Muscle of arm (tissue), 12 donors: Measurements from ENCODE around the gene TCERG1L. TPM values are rescaled to one million over a fixed set of nuclear protein-coding genes. Genes with fewer than 3 reads are reported as not detected.

Experiments used
- DNase-seq: peaks from one replicate; pipeline ENCODE4 v3.0.0-alpha.2; 2013
- polyA plus RNA-seq, 12 donors: library from polyadenylated mRNA; unstranded; fragments of 120-200 nt; gene quantifications; one replicate each; pipeline ENCODE4 v1.2.1, GENCODE V29; 2013; ENCODE audit not compliant: insufficient read length in 12 of 12

Gene TCERG1L
- polyA plus RNA-seq, 12 donors = 0.07 to 3.0 (median 0.19) TPM; not detected in 2

GRCh38 chr10:131067690-131068089 is 243.8 kb downstream of the TCERG1L start:
- DNase-seq = no peak

- peak; percentile 11 for DNase-seq
Observed at GRCh38 chr10:131065673-131066305, 245.7 kb downstream of the TCERG1L start.

- no peak for DNase-seq
Observed at GRCh38 chr10:131063311-131063710, 248.2 kb downstream of the TCERG1L start.

- no peak for DNase-seq
Observed at GRCh38 chr10:131062621-131063260, 248.8 kb downstream of the TCERG1L start.

GRCh38 chr10:131061216-131061615 is 250.3 kb downstream of the TCERG1L start:
- DNase-seq = no peak

- DNase-seq = no peak
Observed at GRCh38 chr10:131059881-131060280, 251.6 kb downstream of the TCERG1L start.

- DNase-seq = no peak
Observed at GRCh38 chr10:131058799-131059198, 252.7 kb downstream of the TCERG1L start.

GRCh38 chr10:131056781-131057180 is 254.7 kb downstream of the TCERG1L start:
- DNase-seq = no peak

- DNase-seq = no peak
Observed at GRCh38 chr10:131056091-131056579, 255.4 kb downstream of the TCERG1L start.

GRCh38 chr10:131055437-131055836 is 256.1 kb downstream of the TCERG1L start:
- no peak for DNase-seq

GRCh38 chr10:131053192-131053591 is 258.3 kb downstream of the TCERG1L start:
- DNase-seq = no peak

- DNase-seq = no peak
Observed at GRCh38 chr10:131050162-131050766, 261.3 kb downstream of the TCERG1L start.

GRCh38 chr10:131049016-131049415 is 262.5 kb downstream of the TCERG1L start:
- no peak for DNase-seq

- no peak for DNase-seq
Observed at GRCh38 chr10:131048606-131049005, 262.9 kb downstream of the TCERG1L start.

GRCh38 chr10:131047501-131047900 is 264.0 kb downstream of the TCERG1L start:
- DNase-seq = no peak

GRCh38 chr10:131046194-131046593 is 265.3 kb downstream of the TCERG1L start:
- DNase-seq = no peak

GRCh38 chr10:131044379-131045111 is 267.0 kb downstream of the TCERG1L start:
- no peak for DNase-seq

GRCh38 chr10:131043039-131043691 is 268.4 kb downstream of the TCERG1L start:
- DNase-seq = no peak
